K562 (cell line): Measurements from ENCODE around the gene SLC9A1. TPM values are rescaled to one million over a fixed set of nuclear protein-coding genes. Genes with fewer than 3 reads are reported as not detected.

Experiments
- CSDE1 ChIP-seq, 2 experiments: fragments of 450-650 bp; IDR thresholded peaks; 2 replicates each; pipeline ENCODE4 v1.6.1; 2016; ENCODE audit warnings: mild to moderate bottlenecking in 1 of 2
- MTF1 ChIP-seq: fragments of 250-450 bp; sonication (Bioruptor Pico); IDR thresholded peaks from 2 replicates; pipeline ENCODE4 v1.9.0; 2021; ENCODE audit warnings: moderate library complexity, mild to moderate bottlenecking, inconsistent platforms, borderline replicate concordance
- NR2C1 ChIP-seq, 2 experiments: fragments of 450-650 bp; IDR thresholded peaks; 2 replicates each; pipeline ENCODE4 v1.6.1; 2017; ENCODE audit warnings: mild to moderate bottlenecking in 2 of 2, antibody characterized with exemption in 1 of 2, inconsistent platforms in 1 of 2, missing compliant biosample characterization in 1 of 2, missing genetic modification characterization in 1 of 2
- PHF8 ChIP-seq: fragments of 200-600 bp; sonication (generic); IDR thresholded peaks from 2 replicates; pipeline ENCODE4 v1.6.1; 2012; ENCODE audit warnings: mixed run types, mild to moderate bottlenecking, inconsistent platforms, low read length, moderate library complexity, borderline replicate concordance
- POLR2AphosphoS2 ChIP-seq: IDR thresholded peaks from 2 replicates; pipeline ENCODE4 v1.6.1; 2012; ENCODE audit warnings: low read length, improper control_type of control experiment
- RBBP5 ChIP-seq: fragments of 200-600 bp; sonication (generic); IDR thresholded peaks from 2 replicates; pipeline ENCODE4 v1.6.1; 2012; ENCODE audit warnings: borderline replicate concordance, mild to moderate bottlenecking, low read length, control low read depth, inconsistent platforms; ENCODE audit not compliant: insufficient read depth, poor library complexity, severe bottlenecking
- SMAD3 ChIP-seq: fragments of 450-650 bp; formaldehyde crosslinking; conservative IDR thresholded peaks from 2 replicates; pipeline ENCODE4 v1.4.0; 2020; ENCODE audit warnings: mild to moderate bottlenecking
- polyA plus RNA-seq, 8 experiments: library from polyadenylated mRNA; depleted of rRNA in 4 of 8; stranded (reverse) in 5 of 8; unstranded in 3 of 8; fragments of >200 nt; fragmentation: Nextera tagmentation in 2 of 8; fragmentation: Illumina TruSeq in 1 of 8; extraction: Ambion mirVana in 2 of 8; extraction: Trizol in 1 of 8; gene quantifications; 2 replicates each; pipeline versions ENCODE4 v1.2.1 to v1.2.3, GENCODE V29; 2011 to 2014; ENCODE audit warnings: inconsistent platforms in 1 of 8, missing spikeins in 1 of 8
- total RNA-seq, 7 experiments: library from RNA; depleted of rRNA in 6 of 7; stranded (reverse); fragments of >200 nt in 6 of 7; fragmentation: Illumina TruSeq in 2 of 7; extraction: Trizol in 2 of 7; gene quantifications; 2 replicates each; pipeline versions ENCODE4 v1.2.1 to v1.2.3, GENCODE V29; 2011 to 2021; ENCODE audit warnings: low replicate concordance in 1 of 7
- TF ChIP-seq, protein P1 (sequence below): sonication (generic); formaldehyde crosslinking; IDR thresholded peaks from 2 replicates; pipeline ENCODE4 v1.8.0; 2022; ENCODE audit warnings: mild to moderate bottlenecking, missing genetic modification reagents
- TF ChIP-seq, protein P2 (sequence below), 2 experiments: fragments of 450-650 bp; IDR thresholded peaks; 2 replicates each; pipeline ENCODE4 v1.6.1; 2018; ENCODE audit warnings: mild to moderate bottlenecking in 2 of 2, low read depth in 1 of 2; ENCODE audit not compliant: partially characterized antibody in 2 of 2
- TF ChIP-seq, protein P3 (sequence below): fragments of 450-650 bp; IDR thresholded peaks from 2 replicates; pipeline ENCODE4 v1.6.1; 2016; ENCODE audit warnings: borderline replicate concordance
- TF ChIP-seq, protein P4 (sequence below): sonication (generic); formaldehyde crosslinking; IDR thresholded peaks from 2 replicates; pipeline ENCODE4 v1.8.0; 2022; ENCODE audit warnings: mild to moderate bottlenecking, missing genetic modification reagents
- TF ChIP-seq, protein P5 (sequence below): fragments of 250-450 bp; sonication (Bioruptor Pico); IDR thresholded peaks from 2 replicates; pipeline ENCODE4 v1.5.0; 2021
- TF ChIP-seq, protein P6 (sequence below): sonication (generic); formaldehyde crosslinking; IDR thresholded peaks from 2 replicates; pipeline ENCODE4 v1.8.0; 2022; ENCODE audit warnings: mild to moderate bottlenecking, low read depth, missing genetic modification reagents

SLC9A1 gene
- total and polyA plus RNA-seq, 9 of the 15 experiments (the other 6 are each of a cell fraction or from before 2014, with no cell fraction given): 0.59 to 14.4 (median 2.0) TPM

DNA sequence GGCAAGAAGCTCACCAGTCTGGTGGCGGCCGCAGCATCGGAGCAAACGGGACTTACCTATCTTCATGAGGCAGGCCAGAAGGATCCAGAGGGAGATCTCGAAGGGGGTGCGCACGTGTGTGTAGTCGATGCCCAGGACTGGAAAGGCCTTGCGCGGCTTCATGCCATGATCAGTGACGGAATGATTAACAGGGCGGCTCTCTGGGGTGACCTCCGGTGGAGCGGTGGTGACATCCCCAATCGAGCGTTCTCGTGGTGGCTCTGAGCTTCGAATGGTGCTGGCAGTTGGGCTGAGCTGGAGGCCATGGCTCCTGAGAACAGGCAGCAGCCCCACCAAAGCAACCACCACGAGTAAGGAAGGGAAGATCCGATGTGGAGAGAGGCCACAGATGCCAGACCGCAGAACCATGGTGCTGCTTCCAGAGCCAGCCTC is 982 bp downstream of the SLC9A1 start (continued):
- TF ChIP-seq, protein P1, sequence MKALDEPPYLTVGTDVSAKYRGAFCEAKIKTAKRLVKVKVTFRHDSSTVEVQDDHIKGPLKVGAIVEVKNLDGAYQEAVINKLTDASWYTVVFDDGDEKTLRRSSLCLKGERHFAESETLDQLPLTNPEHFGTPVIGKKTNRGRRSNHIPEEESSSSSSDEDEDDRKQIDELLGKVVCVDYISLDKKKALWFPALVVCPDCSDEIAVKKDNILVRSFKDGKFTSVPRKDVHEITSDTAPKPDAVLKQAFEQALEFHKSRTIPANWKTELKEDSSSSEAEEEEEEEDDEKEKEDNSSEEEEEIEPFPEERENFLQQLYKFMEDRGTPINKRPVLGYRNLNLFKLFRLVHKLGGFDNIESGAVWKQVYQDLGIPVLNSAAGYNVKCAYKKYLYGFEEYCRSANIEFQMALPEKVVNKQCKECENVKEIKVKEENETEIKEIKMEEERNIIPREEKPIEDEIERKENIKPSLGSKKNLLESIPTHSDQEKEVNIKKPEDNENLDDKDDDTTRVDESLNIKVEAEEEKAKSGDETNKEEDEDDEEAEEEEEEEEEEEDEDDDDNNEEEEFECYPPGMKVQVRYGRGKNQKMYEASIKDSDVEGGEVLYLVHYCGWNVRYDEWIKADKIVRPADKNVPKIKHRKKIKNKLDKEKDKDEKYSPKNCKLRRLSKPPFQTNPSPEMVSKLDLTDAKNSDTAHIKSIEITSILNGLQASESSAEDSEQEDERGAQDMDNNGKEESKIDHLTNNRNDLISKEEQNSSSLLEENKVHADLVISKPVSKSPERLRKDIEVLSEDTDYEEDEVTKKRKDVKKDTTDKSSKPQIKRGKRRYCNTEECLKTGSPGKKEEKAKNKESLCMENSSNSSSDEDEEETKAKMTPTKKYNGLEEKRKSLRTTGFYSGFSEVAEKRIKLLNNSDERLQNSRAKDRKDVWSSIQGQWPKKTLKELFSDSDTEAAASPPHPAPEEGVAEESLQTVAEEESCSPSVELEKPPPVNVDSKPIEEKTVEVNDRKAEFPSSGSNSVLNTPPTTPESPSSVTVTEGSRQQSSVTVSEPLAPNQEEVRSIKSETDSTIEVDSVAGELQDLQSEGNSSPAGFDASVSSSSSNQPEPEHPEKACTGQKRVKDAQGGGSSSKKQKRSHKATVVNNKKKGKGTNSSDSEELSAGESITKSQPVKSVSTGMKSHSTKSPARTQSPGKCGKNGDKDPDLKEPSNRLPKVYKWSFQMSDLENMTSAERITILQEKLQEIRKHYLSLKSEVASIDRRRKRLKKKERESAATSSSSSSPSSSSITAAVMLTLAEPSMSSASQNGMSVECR: 0 out of 2 replicates have a peak, but pooled peaks have one; percentile 2
- TF ChIP-seq RBBP5: peak; percentile 37
- TF ChIP-seq, protein P2, sequence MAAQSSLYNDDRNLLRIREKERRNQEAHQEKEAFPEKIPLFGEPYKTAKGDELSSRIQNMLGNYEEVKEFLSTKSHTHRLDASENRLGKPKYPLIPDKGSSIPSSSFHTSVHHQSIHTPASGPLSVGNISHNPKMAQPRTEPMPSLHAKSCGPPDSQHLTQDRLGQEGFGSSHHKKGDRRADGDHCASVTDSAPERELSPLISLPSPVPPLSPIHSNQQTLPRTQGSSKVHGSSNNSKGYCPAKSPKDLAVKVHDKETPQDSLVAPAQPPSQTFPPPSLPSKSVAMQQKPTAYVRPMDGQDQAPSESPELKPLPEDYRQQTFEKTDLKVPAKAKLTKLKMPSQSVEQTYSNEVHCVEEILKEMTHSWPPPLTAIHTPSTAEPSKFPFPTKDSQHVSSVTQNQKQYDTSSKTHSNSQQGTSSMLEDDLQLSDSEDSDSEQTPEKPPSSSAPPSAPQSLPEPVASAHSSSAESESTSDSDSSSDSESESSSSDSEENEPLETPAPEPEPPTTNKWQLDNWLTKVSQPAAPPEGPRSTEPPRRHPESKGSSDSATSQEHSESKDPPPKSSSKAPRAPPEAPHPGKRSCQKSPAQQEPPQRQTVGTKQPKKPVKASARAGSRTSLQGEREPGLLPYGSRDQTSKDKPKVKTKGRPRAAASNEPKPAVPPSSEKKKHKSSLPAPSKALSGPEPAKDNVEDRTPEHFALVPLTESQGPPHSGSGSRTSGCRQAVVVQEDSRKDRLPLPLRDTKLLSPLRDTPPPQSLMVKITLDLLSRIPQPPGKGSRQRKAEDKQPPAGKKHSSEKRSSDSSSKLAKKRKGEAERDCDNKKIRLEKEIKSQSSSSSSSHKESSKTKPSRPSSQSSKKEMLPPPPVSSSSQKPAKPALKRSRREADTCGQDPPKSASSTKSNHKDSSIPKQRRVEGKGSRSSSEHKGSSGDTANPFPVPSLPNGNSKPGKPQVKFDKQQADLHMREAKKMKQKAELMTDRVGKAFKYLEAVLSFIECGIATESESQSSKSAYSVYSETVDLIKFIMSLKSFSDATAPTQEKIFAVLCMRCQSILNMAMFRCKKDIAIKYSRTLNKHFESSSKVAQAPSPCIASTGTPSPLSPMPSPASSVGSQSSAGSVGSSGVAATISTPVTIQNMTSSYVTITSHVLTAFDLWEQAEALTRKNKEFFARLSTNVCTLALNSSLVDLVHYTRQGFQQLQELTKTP (IDR thresholded peaks at IDR 0.05; ENCODE audit: low read depth in 1 of 2, partially characterized antibody in 2 of 2): no peak
- no peak for TF ChIP-seq SMAD3 (CRISPR knock-in tag)
- TF ChIP-seq, protein P3, sequence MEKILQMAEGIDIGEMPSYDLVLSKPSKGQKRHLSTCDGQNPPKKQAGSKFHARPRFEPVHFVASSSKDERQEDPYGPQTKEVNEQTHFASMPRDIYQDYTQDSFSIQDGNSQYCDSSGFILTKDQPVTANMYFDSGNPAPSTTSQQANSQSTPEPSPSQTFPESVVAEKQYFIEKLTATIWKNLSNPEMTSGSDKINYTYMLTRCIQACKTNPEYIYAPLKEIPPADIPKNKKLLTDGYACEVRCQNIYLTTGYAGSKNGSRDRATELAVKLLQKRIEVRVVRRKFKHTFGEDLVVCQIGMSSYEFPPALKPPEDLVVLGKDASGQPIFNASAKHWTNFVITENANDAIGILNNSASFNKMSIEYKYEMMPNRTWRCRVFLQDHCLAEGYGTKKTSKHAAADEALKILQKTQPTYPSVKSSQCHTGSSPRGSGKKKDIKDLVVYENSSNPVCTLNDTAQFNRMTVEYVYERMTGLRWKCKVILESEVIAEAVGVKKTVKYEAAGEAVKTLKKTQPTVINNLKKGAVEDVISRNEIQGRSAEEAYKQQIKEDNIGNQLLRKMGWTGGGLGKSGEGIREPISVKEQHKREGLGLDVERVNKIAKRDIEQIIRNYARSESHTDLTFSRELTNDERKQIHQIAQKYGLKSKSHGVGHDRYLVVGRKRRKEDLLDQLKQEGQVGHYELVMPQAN: no peak
- TF ChIP-seq, protein P4, sequence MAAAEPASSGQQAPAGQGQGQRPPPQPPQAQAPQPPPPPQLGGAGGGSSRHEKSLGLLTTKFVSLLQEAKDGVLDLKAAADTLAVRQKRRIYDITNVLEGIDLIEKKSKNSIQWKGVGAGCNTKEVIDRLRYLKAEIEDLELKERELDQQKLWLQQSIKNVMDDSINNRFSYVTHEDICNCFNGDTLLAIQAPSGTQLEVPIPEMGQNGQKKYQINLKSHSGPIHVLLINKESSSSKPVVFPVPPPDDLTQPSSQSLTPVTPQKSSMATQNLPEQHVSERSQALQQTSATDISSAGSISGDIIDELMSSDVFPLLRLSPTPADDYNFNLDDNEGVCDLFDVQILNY (CRISPR knock-in tag): no peak
- TF ChIP-seq CSDE1 (IDR thresholded peaks at IDR 0.05): no peak
- TF ChIP-seq, protein P5, sequence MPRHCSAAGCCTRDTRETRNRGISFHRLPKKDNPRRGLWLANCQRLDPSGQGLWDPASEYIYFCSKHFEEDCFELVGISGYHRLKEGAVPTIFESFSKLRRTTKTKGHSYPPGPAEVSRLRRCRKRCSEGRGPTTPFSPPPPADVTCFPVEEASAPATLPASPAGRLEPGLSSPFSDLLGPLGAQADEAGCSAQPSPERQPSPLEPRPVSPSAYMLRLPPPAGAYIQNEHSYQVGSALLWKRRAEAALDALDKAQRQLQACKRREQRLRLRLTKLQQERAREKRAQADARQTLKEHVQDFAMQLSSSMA (CRISPR knock-in tag): no peak
- TF ChIP-seq NR2C1 (IDR thresholded peaks at IDR 0.05): no peak
- TF ChIP-seq NR2C1 (tag; IDR thresholded peaks at IDR 0.05): 0 out of 2 replicates have a peak, but pooled peaks have one; percentile 16
- no peak for TF ChIP-seq POLR2AphosphoS2
- TF ChIP-seq PHF8: no peak
- no peak for TF ChIP-seq MTF1 (CRISPR knock-in tag)
- TF ChIP-seq, protein P6, sequence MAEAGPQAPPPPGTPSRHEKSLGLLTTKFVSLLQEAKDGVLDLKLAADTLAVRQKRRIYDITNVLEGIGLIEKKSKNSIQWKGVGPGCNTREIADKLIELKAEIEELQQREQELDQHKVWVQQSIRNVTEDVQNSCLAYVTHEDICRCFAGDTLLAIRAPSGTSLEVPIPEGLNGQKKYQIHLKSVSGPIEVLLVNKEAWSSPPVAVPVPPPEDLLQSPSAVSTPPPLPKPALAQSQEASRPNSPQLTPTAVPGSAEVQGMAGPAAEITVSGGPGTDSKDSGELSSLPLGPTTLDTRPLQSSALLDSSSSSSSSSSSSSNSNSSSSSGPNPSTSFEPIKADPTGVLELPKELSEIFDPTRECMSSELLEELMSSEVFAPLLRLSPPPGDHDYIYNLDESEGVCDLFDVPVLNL (CRISPR knock-in tag): no peak
